ENCODE results near the gene BATF3. TPM values are rescaled to one million over a fixed set of nuclear protein-coding genes. Genes with fewer than 3 reads are reported as not detected.

Gene BATF3
- total RNA-seq, 1 experiment from 2014 or later, result 2.1 TPM

GRCh38 chr1:212670882-212671281 is 28.8 kb downstream of the BATF3 start:
- Histone ChIP-seq H3K18ac (ENCODE audit: insufficient read length, low read depth, low read length) (no peak overlapping the region), H3T11ph (ENCODE audit: low read length) (no peak overlapping the region), H3K27me3 (ENCODE audit: insufficient read depth, low read length) (peaks cover 2% of the 10 kb centered on the region; the same call in 1 of the 2 replicates), H4K5ac (ENCODE audit: insufficient read length, low read depth, low read length) (no peak overlapping the region), H2BK5ac (ENCODE audit: insufficient read length, low read length) (no peak overlapping the region), H4K20me1 (ENCODE audit: control insufficient read depth, insufficient read depth, insufficient read length) (no peaks in the 10 kb centered on the region), H2AK5ac (ENCODE audit: insufficient read length, low read length) (no peak overlapping the region), H3K4me1 (ENCODE audit: insufficient read depth, low read length) (peaks cover 9% of the 10 kb centered on the region; the same call in 1 of the 2 replicates), H2BK120ac (ENCODE audit: low read depth, low read length, poor library complexity, severe bottlenecking) (no peak overlapping the region), H3K23ac (ENCODE audit: insufficient read length, low read depth, low read length) (no peak overlapping the region), H4K8ac (replicated peaks; ENCODE audit: insufficient read length, low read depth, low read length) (no peak overlapping the region), H3K9me3 (ENCODE audit: control insufficient read depth, low read depth, low read length) (no peaks in the 10 kb centered on the region), H3K14ac (ENCODE audit: insufficient read depth, low read length) (no peak overlapping the region), H3K4me2 (ENCODE audit: insufficient read depth, insufficient read length, low read length) (no peak overlapping the region), H3K27ac (ENCODE audit: insufficient read length, low read depth, low read length) (no peak overlapping the region), H3K23me2 (ENCODE audit: insufficient read length, low read depth, low read length, poor library complexity, severe bottlenecking) (no peaks in the 10 kb centered on the region), H4K91ac (ENCODE audit: insufficient read length, low read depth, low read length) (no peak overlapping the region), H3K4ac (ENCODE audit: low read depth, low read length) (no peak overlapping the region), H3K79me2 (ENCODE audit: insufficient read depth, low read length) (no peaks in the 10 kb centered on the region), H3K9ac (ENCODE audit: extremely low read depth, insufficient read length, low read length) (no peak overlapping the region), H2BK15ac (ENCODE audit: low read depth, low read length) (no peak overlapping the region), H3K79me1 (ENCODE audit: insufficient read depth, low read depth, low read length, poor library complexity, severe bottlenecking) (no peaks in the 10 kb centered on the region), H2BK12ac (ENCODE audit: insufficient read length, low read depth, low read length) (no peak overlapping the region), H2AFZ (ENCODE audit: low read length) (no peak overlapping the region), H2BK20ac (ENCODE audit: low read depth, low read length, poor library complexity, severe bottlenecking) (no peak overlapping the region), H3K56ac (ENCODE audit: insufficient read length, low read depth, low read length) (no peak overlapping the region)
- Mint-ChIP-seq H3K9me3 (no peaks in the 10 kb centered on the region; a peak in 1 of 5 replicates), H3K27ac (no peak overlapping the region), H3K36me3 (ENCODE audit: insufficient read depth in 1 of 3, low read depth in 3 of 3) (no peaks in the 10 kb centered on the region), H3K27me3 (ENCODE audit: low read depth) (peaks cover 19% of the 10 kb centered on the region), H3K4me3 (no peak overlapping the region), H3K4me1 (peaks cover 17 to 21% of the 10 kb centered on the region in 2 experiments)
- no peak for TF ChIP-seq CTCF (conservative IDR thresholded peaks at IDR 0.05)
- no peak for DNase-seq
